ENCODE results near the gene RYR2.

DNA sequence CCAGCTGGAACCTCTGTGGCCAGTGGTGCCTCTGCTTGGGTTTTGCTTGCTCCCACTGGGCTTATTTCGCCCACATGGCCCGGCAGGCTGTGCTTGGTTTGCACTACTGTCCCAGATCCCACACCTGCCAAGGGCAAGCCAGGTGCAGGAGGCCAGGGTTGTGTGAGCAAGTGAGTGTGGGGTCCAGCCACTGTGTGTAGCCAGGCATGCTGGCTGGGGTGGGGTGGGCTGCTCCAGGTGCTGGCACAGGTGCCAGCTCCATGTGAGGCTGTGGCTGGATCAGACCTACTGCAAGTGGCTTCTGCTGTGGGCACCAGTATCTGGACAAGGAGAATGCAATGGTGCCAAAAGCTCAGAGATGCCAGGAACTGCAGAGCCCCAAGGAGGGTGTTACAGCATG, 28.5 kb downstream of the RYR2 start:
- no peak for TF ChIP-seq EZH2 (IDR thresholded peaks at IDR 0.05; ENCODE audit: insufficient read depth, poor library complexity, severe bottlenecking)
- no peak for TF ChIP-seq EZH2phosphoT487 (IDR thresholded peaks at IDR 0.05; ENCODE audit: insufficient read depth, low read depth)
